Stimulated activated CD4-positive, alpha-beta T cell treated with anti-CD3 and anti-CD28 coated beads, Interleukin-15, amount 100 ng/mL, for 48 hours (primary cell): ENCODE results near the gene FMNL2.

Experiments
- DNase-seq, 2 donors: peaks; one replicate each; pipeline ENCODE4 v3.0.0-alpha.2; 2020; ENCODE audit warnings: low read depth in 2 of 2

FMNL2 gene

GRCh38 chr2:152405206-152406118 lies 70.5 kb downstream of the FMNL2 start:
- DNase-seq, result no peak

- no peak for DNase-seq
Measured at GRCh38 chr2:152406119-152406835, 71.3 kb downstream of the FMNL2 start.

- no peak for DNase-seq
Measured at GRCh38 chr2:152406836-152407161, 71.8 kb downstream of the FMNL2 start.

GRCh38 chr2:152407204-152407721 lies 72.3 kb downstream of the FMNL2 start:
- no peak for DNase-seq

GRCh38 chr2:152407806-152408205 lies 72.8 kb downstream of the FMNL2 start:
- DNase-seq, result no peak

- no peak for DNase-seq
Measured at GRCh38 chr2:152408254-152408653, 73.3 kb downstream of the FMNL2 start.

- DNase-seq, result no peak
Measured at GRCh38 chr2:152409386-152410164, 74.6 kb downstream of the FMNL2 start.

GRCh38 chr2:152410165-152410597 lies 75.2 kb downstream of the FMNL2 start:
- no peak for DNase-seq

GRCh38 chr2:152411154-152411553 lies 76.2 kb downstream of the FMNL2 start:
- DNase-seq, result no peak

GRCh38 chr2:152413228-152414030 lies 78.5 kb downstream of the FMNL2 start:
- no peak for DNase-seq

GRCh38 chr2:152415231-152415642 lies 80.3 kb downstream of the FMNL2 start:
- DNase-seq, result peak; percentile 3 to 41

- no peak for DNase-seq
Measured at GRCh38 chr2:152415796-152416195, 80.8 kb downstream of the FMNL2 start.

- no peak for DNase-seq
Measured at GRCh38 chr2:152418688-152419087, 83.7 kb downstream of the FMNL2 start.

GRCh38 chr2:152419944-152420343 lies 85.0 kb downstream of the FMNL2 start:
- DNase-seq, result no peak

- DNase-seq, result no peak
Measured at GRCh38 chr2:152420363-152420762, 85.4 kb downstream of the FMNL2 start.

- DNase-seq, result no peak
Measured at GRCh38 chr2:152420936-152421335, 86.0 kb downstream of the FMNL2 start.

- DNase-seq, result no peak
Measured at GRCh38 chr2:152421521-152422370, 86.8 kb downstream of the FMNL2 start.

GRCh38 chr2:152423684-152424083 lies 88.7 kb downstream of the FMNL2 start:
- DNase-seq, result no peak

GRCh38 chr2:152425765-152426727 lies 91.1 kb downstream of the FMNL2 start:
- no peak for DNase-seq
